Natural killer cell treated with Interleukin-12 subunit alpha and Interleukin-12 subunit beta and Interleukin-15 and Interleukin-18, amount 100 ng/mL, for 72 hours (primary cell): ENCODE results near the gene PTPRD. TPM values are rescaled to one million over a fixed set of nuclear protein-coding genes. Genes with fewer than 3 reads are reported as not detected.
"Not testable (repeated sequence)": the region's sequence is repeated elsewhere in the genome, so short reads cannot be mapped to it uniquely, and the experiment has no call there.

Experiments
- ATAC-seq, 2 donors: fragments of 150-1000 bp; cut with Tn5 transposase in 1 of 2; sonication (Bioruptor Pico), chemical (Tn5 transposase) in 1 of 2; 2 replicates each; pipeline ENCODE4 v1.10.0; 2021
- DNase-seq: peaks from one replicate; pipeline ENCODE4 v3.0.0; 2022; ENCODE audit warnings: low spot score
- H3K27ac Mint-ChIP-seq, 2 donors: 1 replicate in 1 of 2; 2 replicates in 1 of 2; pipeline ENCODE4 v1.8.0; 2022; ENCODE audit warnings: mixed read lengths in 2 of 2, mild to moderate bottlenecking in 1 of 2, moderate library complexity in 1 of 2
- H3K27me3 Mint-ChIP-seq, 2 donors: 1 replicate in 1 of 2; 2 replicates in 1 of 2; pipeline ENCODE4 v1.8.0; 2022; ENCODE audit warnings: mixed read lengths in 2 of 2
- H3K36me3 Mint-ChIP-seq: one replicate; pipeline ENCODE4 v1.8.0; 2022; ENCODE audit warnings: mixed read lengths
- H3K4me1 Mint-ChIP-seq, 2 donors: 1 replicate in 1 of 2; 2 replicates in 1 of 2; pipeline ENCODE4 v1.8.0; 2022; ENCODE audit warnings: low read depth in 2 of 2, mixed read lengths in 2 of 2, mild to moderate bottlenecking in 1 of 2
- H3K4me3 Mint-ChIP-seq: one replicate; pipeline ENCODE4 v1.8.0; 2022; ENCODE audit warnings: mixed read lengths
- H3K9me3 Mint-ChIP-seq: 2 replicates; pipeline ENCODE4 v1.8.0; 2022; ENCODE audit warnings: mixed read lengths
- total RNA-seq, 2 donors: library from RNA; stranded (reverse); gene quantifications; one replicate each; pipeline ENCODE4 v1.2.3, GENCODE V29; 2022

PTPRD gene
- total RNA-seq, 2 donors from 2014 or later, result 0.53 to 3.7 TPM

GRCh38 chr9:8946461-8946860 lies 1666.3 kb downstream of the PTPRD start:
- Mint-ChIP-seq H3K4me1 (no peaks in the 10 kb centered on the region), H3K36me3 (no peaks in the 10 kb centered on the region), H3K9me3 (peaks cover 7% of the 10 kb centered on the region), H3K27me3 (no peaks in the 10 kb centered on the region), H3K27ac (no peak overlapping the region), H3K4me3 (no peak overlapping the region)
- no peak for ATAC-seq
- DNase-seq, result no peak

- no peaks in the 10 kb centered on the region for H3K36me3 Mint-ChIP-seq
- DNase-seq, result no peak
- ATAC-seq, result no peak
- H3K4me1 Mint-ChIP-seq, result no peaks in the 10 kb centered on the region
- no peak overlapping the region for H3K4me3 Mint-ChIP-seq
- H3K9me3 Mint-ChIP-seq, result peaks cover 10% of the 10 kb centered on the region
- H3K27ac Mint-ChIP-seq, result no peak overlapping the region
- no peaks in the 10 kb centered on the region for H3K27me3 Mint-ChIP-seq
These were observed 1669.4 kb downstream of the PTPRD start for GRCh38 chr9:8943392-8943791.

- no peaks in the 10 kb centered on the region for H3K4me1 Mint-ChIP-seq
- H3K9me3 Mint-ChIP-seq, result peaks cover 13% of the 10 kb centered on the region
- no peak overlapping the region for H3K27ac Mint-ChIP-seq
- no peak for ATAC-seq
- H3K4me3 Mint-ChIP-seq, result no peak overlapping the region
- H3K27me3 Mint-ChIP-seq, result no peaks in the 10 kb centered on the region
- H3K36me3 Mint-ChIP-seq, result no peaks in the 10 kb centered on the region
- no peak for DNase-seq
These were observed 1672.2 kb downstream of the PTPRD start for GRCh38 chr9:8940650-8941049.

- H3K36me3 Mint-ChIP-seq, result peaks cover under 1% of the 10 kb centered on the region
- peaks cover 11% of the 10 kb centered on the region for H3K9me3 Mint-ChIP-seq
- H3K27ac Mint-ChIP-seq, result no peak overlapping the region
- no peaks in the 10 kb centered on the region for H3K4me1 Mint-ChIP-seq
- no peak overlapping the region for H3K4me3 Mint-ChIP-seq
- H3K27me3 Mint-ChIP-seq, result no peaks in the 10 kb centered on the region
- no peak for ATAC-seq
- DNase-seq, result no peak
These were observed 1686.3 kb downstream of the PTPRD start for GRCh38 chr9:8926461-8926860.

- peaks cover 9% of the 10 kb centered on the region for H3K9me3 Mint-ChIP-seq
- ATAC-seq (peak in 1 of 2 donors; percentile 24), DNase-seq (no peak)
- no peaks in the 10 kb centered on the region for H3K4me1 Mint-ChIP-seq
- H3K27me3 Mint-ChIP-seq, result no peaks in the 10 kb centered on the region
- H3K36me3 Mint-ChIP-seq, result no peaks in the 10 kb centered on the region
- H3K4me3 Mint-ChIP-seq, result no peak overlapping the region
- no peak overlapping the region for H3K27ac Mint-ChIP-seq
These were observed 1688.2 kb downstream of the PTPRD start for GRCh38 chr9:8924562-8924961.

GRCh38 chr9:8920478-8921183 lies 1692.2 kb downstream of the PTPRD start:
- not testable (repeated sequence) for DNase-seq, H3K4me3 Mint-ChIP-seq, ATAC-seq, H3K9me3 Mint-ChIP-seq, H3K27ac Mint-ChIP-seq, H3K27me3 Mint-ChIP-seq, H3K4me1 Mint-ChIP-seq, H3K36me3 Mint-ChIP-seq

GRCh38 chr9:8917956-8918739 lies 1694.7 kb downstream of the PTPRD start:
- H3K4me3 Mint-ChIP-seq, result no peak overlapping the region
- H3K4me1 Mint-ChIP-seq, result no peaks in the 10 kb centered on the region
- H3K27me3 Mint-ChIP-seq, result no peaks in the 10 kb centered on the region
- ATAC-seq (no peak), DNase-seq (no peak)
- no peaks in the 10 kb centered on the region for H3K36me3 Mint-ChIP-seq
- peaks cover 5% of the 10 kb centered on the region for H3K9me3 Mint-ChIP-seq
- H3K27ac Mint-ChIP-seq, result no peak overlapping the region

GRCh38 chr9:8916771-8917170 lies 1696.0 kb downstream of the PTPRD start:
- peaks cover 8% of the 10 kb centered on the region for H3K9me3 Mint-ChIP-seq
- ATAC-seq, result no peak
- DNase-seq, result no peak

GRCh38 chr9:8907868-8908267 lies 1704.9 kb downstream of the PTPRD start:
- H3K9me3 Mint-ChIP-seq, result peaks cover 7% of the 10 kb centered on the region
- peaks cover 4% of the 10 kb centered on the region for H3K36me3 Mint-ChIP-seq
- no peak overlapping the region for H3K4me3 Mint-ChIP-seq
- H3K27me3 Mint-ChIP-seq, result no peaks in the 10 kb centered on the region
- ATAC-seq (no peak), DNase-seq (no peak)
- no peak overlapping the region for H3K27ac Mint-ChIP-seq
- no peaks in the 10 kb centered on the region for H3K4me1 Mint-ChIP-seq

More at GRCh38 chr9:8916771-8917170, 1696.0 kb downstream of the PTPRD start:
- H3K4me1 Mint-ChIP-seq, result no peaks in the 10 kb centered on the region
- no peaks in the 10 kb centered on the region for H3K36me3 Mint-ChIP-seq
- no peaks in the 10 kb centered on the region for H3K27me3 Mint-ChIP-seq
- no peak overlapping the region for H3K4me3 Mint-ChIP-seq
- H3K27ac Mint-ChIP-seq, result no peak overlapping the region

- no peak for DNase-seq
- no peak overlapping the region for H3K4me3 Mint-ChIP-seq
- no peak for ATAC-seq
- no peaks in the 10 kb centered on the region for H3K4me1 Mint-ChIP-seq
- H3K27ac Mint-ChIP-seq, result no peak overlapping the region
- peaks cover 4% of the 10 kb centered on the region for H3K36me3 Mint-ChIP-seq
- H3K9me3 Mint-ChIP-seq, result peaks cover 4% of the 10 kb centered on the region
- no peaks in the 10 kb centered on the region for H3K27me3 Mint-ChIP-seq
These were observed 1707.1 kb downstream of the PTPRD start for GRCh38 chr9:8905731-8906130.

GRCh38 chr9:8904771-8905515 lies 1707.9 kb downstream of the PTPRD start:
- Mint-ChIP-seq H3K4me1 (no peaks in the 10 kb centered on the region), H3K27ac (no peak overlapping the region)

GRCh38 chr9:8903077-8903476 lies 1709.7 kb downstream of the PTPRD start:
- ATAC-seq, result no peak

More at GRCh38 chr9:8904771-8905515, 1707.9 kb downstream of the PTPRD start:
- ATAC-seq (no peak), DNase-seq (no peak)
- H3K36me3 Mint-ChIP-seq, result peaks cover 4% of the 10 kb centered on the region
- no peak overlapping the region for H3K4me3 Mint-ChIP-seq
- H3K9me3 Mint-ChIP-seq, result peaks cover 4% of the 10 kb centered on the region
- no peaks in the 10 kb centered on the region for H3K27me3 Mint-ChIP-seq

GRCh38 chr9:8901146-8901545 lies 1711.7 kb downstream of the PTPRD start:
- ATAC-seq (no peak), DNase-seq (no peak)
- no peaks in the 10 kb centered on the region for H3K4me1 Mint-ChIP-seq
- no peaks in the 10 kb centered on the region for H3K9me3 Mint-ChIP-seq
- no peaks in the 10 kb centered on the region for H3K27me3 Mint-ChIP-seq
- H3K36me3 Mint-ChIP-seq, result no peaks in the 10 kb centered on the region
- no peak overlapping the region for H3K4me3 Mint-ChIP-seq
- no peak overlapping the region for H3K27ac Mint-ChIP-seq

More at GRCh38 chr9:8903077-8903476, 1709.7 kb downstream of the PTPRD start:
- Mint-ChIP-seq H3K27me3 (no peaks in the 10 kb centered on the region), H3K27ac (no peak overlapping the region), H3K4me1 (no peaks in the 10 kb centered on the region), H3K9me3 (no peaks in the 10 kb centered on the region), H3K4me3 (no peak overlapping the region), H3K36me3 (no peaks in the 10 kb centered on the region)
- no peak for DNase-seq

- Mint-ChIP-seq H3K4me1 (no peaks in the 10 kb centered on the region), H3K9me3 (no peaks in the 10 kb centered on the region), H3K27ac (no peak overlapping the region), H3K36me3 (no peaks in the 10 kb centered on the region), H3K4me3 (no peak overlapping the region), H3K27me3 (peaks cover 0 to 2% of the 10 kb centered on the region in 2 donors)
- ATAC-seq (no peak), DNase-seq (no peak)
These were observed 1713.3 kb downstream of the PTPRD start for GRCh38 chr9:8899511-8899910.
